ENCODE measurements around the gene HDAC9.

GRCh38 chr7:18626086-18626485 lies 130.5 kb downstream of the HDAC9 start:
- TF ChIP-seq CTCF (IDR thresholded peaks at IDR 0.05) = no peak
- no peak for TF ChIP-seq POLR2A (IDR thresholded peaks at IDR 0.05)
- no peak for TF ChIP-seq POLR2AphosphoS5 (IDR thresholded peaks at IDR 0.05; ENCODE audit: insufficient read depth in 1 of 2, low read depth in 1 of 2)

Data from vagina (tissue), 2 donors.